OCI-LY7 (cell line): ENCODE results near the gene HPCA. TPM values are rescaled to one million over a fixed set of nuclear protein-coding genes. Genes with fewer than 3 reads are reported as not detected.

Experiments used
- BruUV-seq: library from RNA; stranded (reverse); fragments of 400-500 nt; replicated peaks from 2 replicates; lab custom pipeline; 2021; lab: Mats Ljungman, UMichigan
- CTCF ChIA-PET: fragments of 300-600 bp; sonication (Branson Sonifier 250); formaldehyde crosslinking; loops from one replicate; lab custom pipeline; 2022; ENCODE audit warnings: antibody characterized with exemption; ENCODE audit not compliant: unreplicated experiment; lab: Charles Lee
- POLR2A ChIA-PET: fragments of 300-600 bp; sonication (Branson Sonifier 250); formaldehyde crosslinking; loops from one replicate; lab custom pipeline; 2022; ENCODE audit warnings: antibody characterized with exemption; lab: Charles Lee
- DNase-seq: peaks from one replicate; pipeline ENCODE4 v3.0.0-alpha.2; 2015; ENCODE audit warnings: low spot score
- H2AFZ ChIP-seq: fragments of 200-600 bp; sonication (generic), shearing (Covaris generic); 2 replicates; pipeline ENCODE4 v1.6.1; 2014; ENCODE audit warnings: mild to moderate bottlenecking, antibody characterized with exemption, low read length, moderate library complexity
- H3K27ac ChIP-seq: fragments of 200-600 bp; sonication (generic); 2 replicates; pipeline ENCODE4 v1.5.1; 2014; ENCODE audit warnings: mixed run types, low read depth, mild to moderate bottlenecking, moderate library complexity, low read length, inconsistent platforms; ENCODE audit not compliant: poor library complexity, severe bottlenecking
- H3K36me3 ChIP-seq: fragments of 200-600 bp; sonication (generic); 2 replicates; pipeline ENCODE4 v1.6.1; 2014; ENCODE audit warnings: mild to moderate bottlenecking, antibody characterized with exemption, low read length, moderate library complexity, mixed read lengths; ENCODE audit not compliant: insufficient read depth
- H3K4me1 ChIP-seq: fragments of 200-600 bp; sonication (generic); 2 replicates; pipeline ENCODE4 v1.5.1; 2014; ENCODE audit warnings: mild to moderate bottlenecking, low read length; ENCODE audit not compliant: insufficient read depth, poor library complexity, severe bottlenecking
- H3K4me2 ChIP-seq: fragments of 200-600 bp; sonication (generic); 2 replicates; pipeline ENCODE4 v1.6.1; 2014; ENCODE audit warnings: mild to moderate bottlenecking, low read length
- H3K4me3 ChIP-seq: fragments of 200-600 bp; sonication (generic); 2 replicates; pipeline ENCODE4 v1.5.1; 2014; ENCODE audit warnings: mild to moderate bottlenecking, low read depth, low read length; ENCODE audit not compliant: poor library complexity, severe bottlenecking
- H3K79me2 ChIP-seq: fragments of 200-600 bp; sonication (generic); 2 replicates; pipeline ENCODE4 v1.6.1; 2016; ENCODE audit warnings: low read depth, mild to moderate bottlenecking, low read length, moderate library complexity, mixed read lengths; ENCODE audit not compliant: insufficient read depth
- H3K9me2 ChIP-seq: fragments of 200-600 bp; sonication (generic); 2 replicates; pipeline ENCODE4 v1.6.1; 2016; ENCODE audit warnings: mild to moderate bottlenecking, low read length, mixed read lengths; ENCODE audit not compliant: insufficient read depth
- H3K9me3 ChIP-seq: fragments of 200-600 bp; sonication (generic); 2 replicates; pipeline ENCODE4 v1.6.1; 2014; ENCODE audit warnings: mild to moderate bottlenecking, mixed run types, low read length, mixed read lengths
- H4K20me1 ChIP-seq: fragments of 200-600 bp; sonication (generic); 2 replicates; pipeline ENCODE4 v1.6.1; 2014; ENCODE audit warnings: mild to moderate bottlenecking, antibody characterized with exemption, low read length, moderate library complexity, mixed read lengths; ENCODE audit not compliant: insufficient read depth
- CTCF ChIP-seq: fragments of 200-600 bp; sonication (generic); conservative IDR thresholded peaks from 2 replicates; pipeline ENCODE4 v1.5.1; 2014; ENCODE audit warnings: mild to moderate bottlenecking, antibody characterized with exemption, low read length, moderate library complexity, mixed read lengths
- EZH2phosphoT487 ChIP-seq: fragments of 200-600 bp; sonication (generic); IDR thresholded peaks from 2 replicates; pipeline ENCODE4 v1.6.1; 2018; ENCODE audit warnings: low read depth, borderline replicate concordance, mild to moderate bottlenecking, mixed run types, antibody characterized with exemption, low read length, moderate library complexity, mixed read lengths
- intact Hi-C: fragments of 100-400 bp; cut with micrococcal nuclease; formaldehyde crosslinking; loops from one replicate; pipeline ENCODE4 v1.10.0; 2022; ENCODE audit not compliant: unreplicated experiment
- total RNA-seq, 2 experiments: library from RNA; depleted of rRNA in 1 of 2; stranded (reverse); fragments of >200 nt in 1 of 2; shearing (Covaris generic) in 1 of 2; gene quantifications; 2 replicates each; pipeline ENCODE4 v1.2.3, GENCODE V29; 2014 to 2022

Gene HPCA
- total RNA-seq, 2 experiments from 2014 or later: 0.36 to 3.3 TPM

GRCh38 chr1:32887623-32888022 lies 1.3 kb downstream of the HPCA start:
- intact Hi-C loops: no loop called here
- ChIA-PET CTCF (no interaction called here), POLR2A (no interaction called here)
- no TSS peak for BruUV-seq
- TF ChIP-seq CTCF (no peak), EZH2phosphoT487 (no peak)
- no peak overlapping the region for H3K4me2 ChIP-seq
- no peaks in the 10 kb centered on the region for H3K79me2 ChIP-seq
- no peaks in the 10 kb centered on the region for H3K9me2 ChIP-seq
- no peaks in the 10 kb centered on the region for H3K36me3 ChIP-seq
- no peaks in the 10 kb centered on the region for H3K9me3 ChIP-seq
- peaks cover 2% of the 10 kb centered on the region for H3K4me1 ChIP-seq
- H4K20me1 ChIP-seq: no peaks in the 10 kb centered on the region
- H3K27ac ChIP-seq: no peak overlapping the region
- H2AFZ ChIP-seq: no peak overlapping the region
- DNase-seq: no peak
- H3K4me3 ChIP-seq: no peak overlapping the region

- H2AFZ ChIP-seq: no peak overlapping the region
- POLR2A ChIA-PET: interaction anchor here (0.6 kb wide), 1 partner anchor 157 kb away, joined by 5 read pairs; no protein-coding TSS in a partner anchor
- H4K20me1 ChIP-seq: no peaks in the 10 kb centered on the region
- H3K9me2 ChIP-seq: no peaks in the 10 kb centered on the region
- no peaks in the 10 kb centered on the region for H3K9me3 ChIP-seq
- H3K79me2 ChIP-seq: no peaks in the 10 kb centered on the region
- intact Hi-C loops: no loop called here
- no peaks in the 10 kb centered on the region for H3K36me3 ChIP-seq
- peaks cover 4% of the 10 kb centered on the region for H3K4me1 ChIP-seq
- BruUV-seq: no TSS peak
- H3K4me2 ChIP-seq: no peak overlapping the region
- no peak overlapping the region for H3K4me3 ChIP-seq
- H3K27ac ChIP-seq: no peak overlapping the region
- TF ChIP-seq CTCF (no peak), EZH2phosphoT487 (no peak)
- DNase-seq: no peak
- CTCF ChIA-PET: no interaction called here
Measured at GRCh38 chr1:32888134-32888533, 1.8 kb downstream of the HPCA start.

- DNase-seq: no peak
- Histone ChIP-seq H3K9me2 (no peaks in the 10 kb centered on the region), H3K79me2 (no peaks in the 10 kb centered on the region), H3K9me3 (no peaks in the 10 kb centered on the region), H3K4me3 (no peak overlapping the region), H3K4me1 (peaks cover 4% of the 10 kb centered on the region), H3K4me2 (no peak overlapping the region), H3K27ac (no peak overlapping the region), H4K20me1 (no peaks in the 10 kb centered on the region), H2AFZ (no peak overlapping the region), H3K36me3 (no peaks in the 10 kb centered on the region)
- no peak for TF ChIP-seq EZH2phosphoT487
- no peak for TF ChIP-seq CTCF
- BruUV-seq: no TSS peak
- CTCF ChIA-PET: no interaction called here
- POLR2A ChIA-PET: interaction anchor here (0.6 kb wide), 1 partner anchor 157 kb away, joined by 5 read pairs; no protein-coding TSS in a partner anchor
- intact Hi-C loops: no loop called here
Measured at GRCh38 chr1:32888677-32889420, 2.6 kb downstream of the HPCA start.
